Panc1 (cell line): ENCODE data around the gene PHC2. TPM values are rescaled to one million over a fixed set of nuclear protein-coding genes. Genes with fewer than 3 reads are reported as not detected.

Experiments
- ATAC-seq: fragments of 200-7000 bp; cut with Tn5 transposase; 2 replicates; pipeline ENCODE4 v1.9.1; 2020; ENCODE audit warnings: mild to moderate bottlenecking, moderate library complexity
- BruUV-seq: library from RNA; stranded (reverse); fragments of 400-500 nt; replicated peaks from 2 replicates; lab custom pipeline; 2021; lab: Mats Ljungman, UMichigan
- CTCF ChIA-PET: fragments of 300-600 bp; sonication (Branson Sonifier 250); formaldehyde crosslinking; loops from one replicate; lab custom pipeline; 2022; ENCODE audit warnings: antibody characterized with exemption; lab: Charles Lee
- POLR2A ChIA-PET: fragments of 300-600 bp; sonication (Branson Sonifier 250); formaldehyde crosslinking; loops from one replicate; lab custom pipeline; 2022; ENCODE audit warnings: antibody characterized with exemption; lab: Charles Lee
- DNase-seq: peaks from one replicate; pipeline ENCODE4 v3.0.0-alpha.2; 2010; ENCODE audit warnings: low read depth, low spot score
- H3K27ac ChIP-seq: 2 replicates; pipeline ENCODE4 v1.5.1; 2011; ENCODE audit warnings: mild to moderate bottlenecking, low read length, inconsistent platforms
- H3K27me3 ChIP-seq: fragments of 200-500 bp; sonication (Bioruptor generic); 2 replicates; pipeline ENCODE4 v1.6.0; 2014; ENCODE audit warnings: low read length, inconsistent platforms; ENCODE audit not compliant: control insufficient read depth, insufficient read depth
- H3K36me3 ChIP-seq: fragments of 200-500 bp; sonication (Bioruptor generic); 2 replicates; pipeline ENCODE4 v1.5.1; 2014; ENCODE audit warnings: inconsistent platforms, mild to moderate bottlenecking, low read length, moderate library complexity; ENCODE audit not compliant: control insufficient read depth, insufficient read depth
- H3K4me1 ChIP-seq: 2 replicates; pipeline ENCODE4 v1.5.1; 2011; ENCODE audit warnings: inconsistent platforms, mild to moderate bottlenecking, low read length, moderate library complexity; ENCODE audit not compliant: control insufficient read depth, insufficient read depth
- H3K4me3 ChIP-seq, 2 experiments: 2 replicates each; pipeline ENCODE4 v1.5.1; 2011 to 2012; ENCODE audit warnings: low read depth in 2 of 2, low read length in 2 of 2, mild to moderate bottlenecking in 2 of 2, inconsistent platforms in 1 of 2, moderate library complexity in 1 of 2
- H3K9me3 ChIP-seq: fragments of 200-500 bp; sonication (Bioruptor generic); 2 replicates; pipeline ENCODE4 v1.5.1; 2014; ENCODE audit warnings: low read depth, mild to moderate bottlenecking, inconsistent platforms, low read length, moderate library complexity; ENCODE audit not compliant: control insufficient read depth, insufficient read depth
- POLR2AphosphoS5 ChIP-seq: IDR thresholded peaks from 2 replicates; pipeline ENCODE4 v1.6.1; 2012; ENCODE audit warnings: mild to moderate bottlenecking, low read depth, low read length, moderate library complexity
- SIN3A ChIP-seq: IDR thresholded peaks from 2 replicates; pipeline ENCODE4 v1.6.1; 2012; ENCODE audit warnings: low read depth, mild to moderate bottlenecking, low read length, moderate library complexity, borderline replicate concordance; ENCODE audit not compliant: insufficient read depth
- TCF7L2 ChIP-seq: IDR thresholded peaks from 2 replicates; pipeline ENCODE4 v1.6.1; 2011; ENCODE audit warnings: mild to moderate bottlenecking, low read depth, low read length, inconsistent platforms
- in situ Hi-C: cut with HindIII; loops from 2 replicates; pipeline ENCODE4 v1.10.0; 2016; ENCODE audit warnings: low sequenced_read_pairs, low pct_unique_long_range_greater_than_20kb
- intact Hi-C: fragments of 100-400 bp; cut with micrococcal nuclease; formaldehyde crosslinking; loops from one replicate; pipeline ENCODE4 v1.10.0; 2022; ENCODE audit not compliant: unreplicated experiment
- total RNA-seq: library from RNA; stranded (reverse); gene quantifications from one replicate; pipeline ENCODE4 v1.2.1, GENCODE V29; 2021; ENCODE audit not compliant: unreplicated experiment
- TF ChIP-seq, protein P1 (sequence below), 2 experiments: IDR thresholded peaks; 2 replicates each; pipeline ENCODE4 v1.6.1; 2011 to 2012; ENCODE audit warnings: low read depth in 2 of 2, control low read depth in 1 of 2, low read length in 1 of 2, mild to moderate bottlenecking in 1 of 2, moderate library complexity in 1 of 2; ENCODE audit not compliant: insufficient read depth in 1 of 2
- TF ChIP-seq, protein P2 (sequence below): fragments of 450-650 bp; IDR thresholded peaks from 2 replicates; pipeline ENCODE4 v1.5.1; 2017; ENCODE audit warnings: mild to moderate bottlenecking

PHC2 gene
- total RNA-seq, 1 experiment from 2014 or later, result 122 TPM

DNA sequence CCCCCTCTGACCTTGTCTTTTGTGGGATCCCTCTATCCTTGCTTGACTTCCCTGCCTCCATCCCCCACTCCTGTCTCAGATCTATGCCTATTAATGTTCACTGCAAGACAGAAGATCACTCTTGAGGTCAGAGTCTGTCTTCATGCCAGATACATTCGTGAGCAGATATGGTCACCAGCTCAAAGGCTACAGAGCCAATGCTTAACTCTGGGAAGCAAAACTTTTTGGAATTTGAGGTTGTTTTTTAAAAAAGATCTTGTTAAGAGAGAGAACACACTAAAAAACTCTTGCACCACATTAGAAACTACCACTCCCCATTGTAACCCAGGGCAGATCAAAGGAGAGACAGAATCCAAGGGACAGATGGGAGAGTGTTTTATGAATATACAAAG lies 92.9 kb downstream of the PHC2 start:
- Histone ChIP-seq H3K4me3 (no peak overlapping the region), H3K9me3 (no peaks in the 10 kb centered on the region), H3K27me3 (no peaks in the 10 kb centered on the region), H3K4me1 (peaks cover 90% of the 10 kb centered on the region), H3K36me3 (peaks cover 9% of the 10 kb centered on the region), H3K27ac (peak overlapping the region; percentile 93)
- no TSS peak for BruUV-seq
- ChIA-PET CTCF (interaction anchor here (0.6 kb wide), 1 partner anchor 12 kb away, joined by 5 read pairs; no protein-coding TSS in a partner anchor), POLR2A (no interaction called here)
- no peak for ATAC-seq
- in situ Hi-C loops, result no loop called here
- intact Hi-C loops, result no loop called here
- DNase-seq, result no peak
- TF ChIP-seq, protein P1, sequence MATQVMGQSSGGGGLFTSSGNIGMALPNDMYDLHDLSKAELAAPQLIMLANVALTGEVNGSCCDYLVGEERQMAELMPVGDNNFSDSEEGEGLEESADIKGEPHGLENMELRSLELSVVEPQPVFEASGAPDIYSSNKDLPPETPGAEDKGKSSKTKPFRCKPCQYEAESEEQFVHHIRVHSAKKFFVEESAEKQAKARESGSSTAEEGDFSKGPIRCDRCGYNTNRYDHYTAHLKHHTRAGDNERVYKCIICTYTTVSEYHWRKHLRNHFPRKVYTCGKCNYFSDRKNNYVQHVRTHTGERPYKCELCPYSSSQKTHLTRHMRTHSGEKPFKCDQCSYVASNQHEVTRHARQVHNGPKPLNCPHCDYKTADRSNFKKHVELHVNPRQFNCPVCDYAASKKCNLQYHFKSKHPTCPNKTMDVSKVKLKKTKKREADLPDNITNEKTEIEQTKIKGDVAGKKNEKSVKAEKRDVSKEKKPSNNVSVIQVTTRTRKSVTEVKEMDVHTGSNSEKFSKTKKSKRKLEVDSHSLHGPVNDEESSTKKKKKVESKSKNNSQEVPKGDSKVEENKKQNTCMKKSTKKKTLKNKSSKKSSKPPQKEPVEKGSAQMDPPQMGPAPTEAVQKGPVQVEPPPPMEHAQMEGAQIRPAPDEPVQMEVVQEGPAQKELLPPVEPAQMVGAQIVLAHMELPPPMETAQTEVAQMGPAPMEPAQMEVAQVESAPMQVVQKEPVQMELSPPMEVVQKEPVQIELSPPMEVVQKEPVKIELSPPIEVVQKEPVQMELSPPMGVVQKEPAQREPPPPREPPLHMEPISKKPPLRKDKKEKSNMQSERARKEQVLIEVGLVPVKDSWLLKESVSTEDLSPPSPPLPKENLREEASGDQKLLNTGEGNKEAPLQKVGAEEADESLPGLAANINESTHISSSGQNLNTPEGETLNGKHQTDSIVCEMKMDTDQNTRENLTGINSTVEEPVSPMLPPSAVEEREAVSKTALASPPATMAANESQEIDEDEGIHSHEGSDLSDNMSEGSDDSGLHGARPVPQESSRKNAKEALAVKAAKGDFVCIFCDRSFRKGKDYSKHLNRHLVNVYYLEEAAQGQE (IDR thresholded peaks at IDR 0.05; ENCODE audit: insufficient read depth in 1 of 2, low read depth in 2 of 2, low read length in 1 of 2), result no peak
- 0 out of 2 replicates have a peak, but pooled peaks have one; percentile 19 for TF ChIP-seq TCF7L2

DNA sequence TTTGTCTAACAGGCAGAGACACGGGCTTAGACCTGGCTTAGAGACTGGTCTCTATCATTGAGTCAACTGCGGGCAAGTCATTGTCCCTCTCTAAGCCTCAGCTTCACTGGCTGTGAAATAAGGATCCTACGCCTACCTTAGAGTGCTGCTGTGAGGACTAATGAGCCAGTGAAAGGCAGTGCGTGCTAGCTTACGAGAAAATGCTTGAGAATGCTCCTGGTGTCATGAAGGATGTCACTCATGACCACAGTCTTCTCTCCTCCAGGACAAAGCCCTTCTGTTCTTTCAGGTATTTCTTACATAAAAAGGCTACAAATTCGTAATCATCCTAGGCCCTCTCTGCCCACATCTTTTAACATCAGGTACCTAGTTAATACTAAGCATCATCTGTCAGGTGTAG lies 93.5 kb downstream of the PHC2 start:
- TSS peak; percentile 11 for BruUV-seq

More for the DNA sequence above, 93.5 kb downstream of the PHC2 start:
- ChIA-PET CTCF (interaction anchor here (1.2 kb wide), 1 partner anchor 131 kb away, joined by 3 read pairs; no protein-coding TSS in a partner anchor), POLR2A (no interaction called here)
- Histone ChIP-seq H3K27me3 (no peaks in the 10 kb centered on the region), H3K27ac (peak overlapping the region; percentile 93), H3K36me3 (peaks cover 9% of the 10 kb centered on the region), H3K4me1 (peaks cover 90% of the 10 kb centered on the region), H3K4me3 (no peak overlapping the region), H3K9me3 (no peaks in the 10 kb centered on the region)
- TF ChIP-seq POLR2AphosphoS5 (no peak), TCF7L2 (no peak), SIN3A (no peak)
- TF ChIP-seq, protein P2, sequence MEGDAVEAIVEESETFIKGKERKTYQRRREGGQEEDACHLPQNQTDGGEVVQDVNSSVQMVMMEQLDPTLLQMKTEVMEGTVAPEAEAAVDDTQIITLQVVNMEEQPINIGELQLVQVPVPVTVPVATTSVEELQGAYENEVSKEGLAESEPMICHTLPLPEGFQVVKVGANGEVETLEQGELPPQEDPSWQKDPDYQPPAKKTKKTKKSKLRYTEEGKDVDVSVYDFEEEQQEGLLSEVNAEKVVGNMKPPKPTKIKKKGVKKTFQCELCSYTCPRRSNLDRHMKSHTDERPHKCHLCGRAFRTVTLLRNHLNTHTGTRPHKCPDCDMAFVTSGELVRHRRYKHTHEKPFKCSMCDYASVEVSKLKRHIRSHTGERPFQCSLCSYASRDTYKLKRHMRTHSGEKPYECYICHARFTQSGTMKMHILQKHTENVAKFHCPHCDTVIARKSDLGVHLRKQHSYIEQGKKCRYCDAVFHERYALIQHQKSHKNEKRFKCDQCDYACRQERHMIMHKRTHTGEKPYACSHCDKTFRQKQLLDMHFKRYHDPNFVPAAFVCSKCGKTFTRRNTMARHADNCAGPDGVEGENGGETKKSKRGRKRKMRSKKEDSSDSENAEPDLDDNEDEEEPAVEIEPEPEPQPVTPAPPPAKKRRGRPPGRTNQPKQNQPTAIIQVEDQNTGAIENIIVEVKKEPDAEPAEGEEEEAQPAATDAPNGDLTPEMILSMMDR, result no peak
- TF ChIP-seq, protein P1 (IDR thresholded peaks at IDR 0.05; ENCODE audit: insufficient read depth in 1 of 2, low read depth in 2 of 2, low read length in 1 of 2), result no peak
- no peak for ATAC-seq
- no peak for DNase-seq
- intact Hi-C loops, result no loop called here
- in situ Hi-C loops, result no loop called here
